Stimulated activated CD8-positive, alpha-beta memory T cell treated with anti-CD3 and anti-CD28 coated beads, Interleukin-15, amount 100 ng/mL, for 1 hour (primary cell): Measurements from ENCODE around the gene METAP1.
"Not testable (repeated sequence)": the region's sequence is repeated elsewhere in the genome, so short reads cannot be mapped to it uniquely, and the experiment has no call there.

Source experiments
- DNase-seq: peaks from one replicate; pipeline ENCODE4 v3.0.0-alpha.2; 2020; ENCODE audit warnings: low read depth

Gene METAP1

DNA sequence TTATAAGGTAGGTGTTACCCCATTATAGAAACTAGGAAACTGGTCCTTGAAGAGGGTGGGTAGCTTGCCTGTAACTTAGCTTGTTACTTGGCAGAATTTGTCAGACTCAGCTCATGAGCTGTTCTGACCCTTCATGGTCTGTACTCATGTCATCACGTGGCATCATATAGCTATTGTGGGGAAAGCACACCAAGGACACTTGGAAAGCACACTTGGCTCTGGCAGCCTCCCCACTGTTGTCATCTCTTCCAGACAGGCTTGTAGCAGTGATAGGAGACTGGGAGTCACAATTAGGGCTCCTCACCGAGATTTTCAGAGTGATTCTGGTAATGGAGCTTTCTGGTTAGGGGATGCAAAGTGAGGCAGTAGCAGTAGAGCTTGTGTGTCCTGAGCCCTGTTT is 62.7 kb downstream of the METAP1 start:
- DNase-seq, result no peak

DNA sequence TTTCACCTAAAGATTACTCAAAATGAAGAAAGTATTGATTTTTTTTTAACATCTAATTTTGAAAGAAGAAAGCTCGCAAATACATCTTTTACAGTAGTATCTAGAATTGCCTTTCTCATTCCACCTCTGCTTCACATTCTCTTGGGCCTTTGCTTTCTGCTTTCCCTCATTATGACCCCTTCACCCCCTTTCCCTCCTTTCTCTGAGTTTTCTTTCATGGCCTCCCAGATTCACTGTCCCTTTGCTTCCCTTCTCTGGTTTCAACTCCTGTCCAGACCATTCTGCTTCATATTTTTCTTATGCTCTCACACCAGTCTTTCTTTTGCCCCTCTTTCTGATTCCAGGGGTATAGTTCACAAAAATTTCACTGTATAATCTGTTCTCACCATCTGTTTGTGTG is 64.0 kb downstream of the METAP1 start:
- DNase-seq, result no peak

DNA sequence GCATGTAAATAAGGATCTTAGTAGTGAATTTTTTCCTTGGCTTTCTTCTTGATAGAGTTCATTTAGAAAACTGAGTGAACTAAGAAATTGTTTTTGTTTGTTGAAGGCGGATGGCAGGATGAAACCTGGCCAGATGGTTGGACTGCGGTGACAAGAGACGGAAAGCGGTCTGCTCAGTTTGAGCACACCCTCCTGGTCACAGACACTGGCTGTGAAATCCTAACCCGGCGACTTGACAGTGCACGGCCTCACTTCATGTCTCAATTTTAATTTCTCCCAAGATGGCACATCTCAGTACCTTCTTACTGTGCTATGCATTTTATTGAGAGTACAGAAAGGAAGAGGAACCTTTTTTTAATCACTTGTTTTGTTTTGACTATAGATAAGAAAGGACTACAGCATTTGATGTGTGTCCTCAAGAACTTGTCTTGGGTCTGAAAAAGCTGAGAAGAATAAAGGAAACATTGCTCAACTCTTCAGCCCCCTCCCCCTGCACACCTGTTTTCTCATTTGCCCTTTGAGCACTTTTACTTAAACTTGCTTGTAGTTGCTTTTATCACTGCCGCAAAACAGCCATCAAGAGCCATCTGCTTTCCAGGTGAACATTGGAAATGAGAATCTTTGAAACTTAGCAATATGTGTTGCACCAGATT is 65.7 kb downstream of the METAP1 start:
- DNase-seq, result no peak

DNA sequence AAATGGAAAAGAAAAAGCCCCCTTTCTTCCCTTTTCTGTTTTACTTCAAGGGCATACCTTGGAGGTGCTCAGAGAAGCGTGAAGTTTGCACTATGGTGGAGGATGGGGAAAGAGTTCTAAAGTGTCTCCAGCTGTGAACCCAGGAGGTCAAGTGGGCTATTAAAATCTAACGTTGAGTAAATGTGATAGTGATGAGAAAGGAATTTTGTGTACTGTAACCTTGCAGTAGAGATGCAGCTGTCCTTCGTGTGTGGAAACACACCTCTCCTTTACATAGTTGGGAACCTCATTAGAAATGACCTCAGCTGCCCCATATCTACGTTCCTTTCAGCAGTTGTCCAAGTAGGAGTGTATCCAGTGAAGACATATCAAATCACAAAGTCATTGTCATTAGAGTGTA is 66.6 kb downstream of the METAP1 start:
- DNase-seq, result no peak

DNA sequence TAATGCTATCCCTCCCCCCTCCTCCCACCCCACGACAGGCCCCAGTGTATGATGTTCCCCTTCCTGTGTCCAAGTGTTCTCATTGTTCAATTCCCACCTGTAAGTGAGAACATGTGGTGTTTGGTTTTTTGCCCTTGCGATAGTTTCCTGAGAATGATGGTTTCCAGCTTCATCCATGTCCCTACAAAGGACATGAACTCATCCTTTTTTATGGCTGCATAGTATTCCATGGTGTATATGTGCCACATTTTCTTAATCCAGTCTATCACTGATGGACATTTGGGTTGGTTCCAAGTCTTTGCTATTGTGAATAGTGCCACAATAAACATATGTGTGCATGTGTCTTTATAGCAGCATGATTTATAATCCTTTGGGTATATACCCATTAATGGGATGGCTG is 70.0 kb downstream of the METAP1 start:
- not testable (repeated sequence) for DNase-seq

DNA sequence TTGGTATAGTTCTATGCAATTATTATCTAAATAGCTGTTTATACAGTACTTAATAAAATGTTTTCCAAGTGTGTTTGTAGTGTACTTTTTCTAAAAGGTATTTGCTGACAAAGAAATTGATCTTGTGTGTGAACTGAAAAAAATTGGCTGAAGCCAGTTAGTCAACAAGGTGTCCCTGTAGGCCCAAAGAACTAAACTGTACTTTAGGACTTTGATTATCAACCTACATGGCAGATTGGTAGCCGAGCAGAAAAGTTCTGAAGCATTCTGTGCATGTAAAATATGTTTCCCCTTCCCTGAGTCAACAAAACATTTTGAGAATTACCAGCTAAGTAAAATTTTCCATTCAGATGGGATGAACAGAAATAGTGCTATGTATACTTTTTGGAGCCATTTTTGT is 72.1 kb downstream of the METAP1 start:
- DNase-seq, result no peak

DNA sequence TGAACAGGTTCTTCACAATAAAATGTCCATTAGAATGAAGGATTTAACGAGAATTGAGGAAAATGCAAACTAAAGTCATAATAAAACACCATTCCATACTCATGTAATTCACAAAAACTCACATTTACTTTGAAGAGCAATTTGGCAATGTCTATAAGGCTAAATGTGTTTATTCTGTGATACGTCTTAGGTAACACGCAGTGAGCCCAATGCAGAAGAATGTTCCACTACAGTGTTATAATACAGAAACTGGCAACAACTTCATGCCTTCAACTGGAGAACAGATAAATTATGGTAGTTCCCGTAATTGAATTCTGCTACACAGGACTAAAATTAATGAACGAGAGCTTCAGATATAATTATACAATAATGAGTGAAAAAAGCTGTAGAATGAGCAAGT is 75.6 kb downstream of the METAP1 start:
- no peak for DNase-seq

DNA sequence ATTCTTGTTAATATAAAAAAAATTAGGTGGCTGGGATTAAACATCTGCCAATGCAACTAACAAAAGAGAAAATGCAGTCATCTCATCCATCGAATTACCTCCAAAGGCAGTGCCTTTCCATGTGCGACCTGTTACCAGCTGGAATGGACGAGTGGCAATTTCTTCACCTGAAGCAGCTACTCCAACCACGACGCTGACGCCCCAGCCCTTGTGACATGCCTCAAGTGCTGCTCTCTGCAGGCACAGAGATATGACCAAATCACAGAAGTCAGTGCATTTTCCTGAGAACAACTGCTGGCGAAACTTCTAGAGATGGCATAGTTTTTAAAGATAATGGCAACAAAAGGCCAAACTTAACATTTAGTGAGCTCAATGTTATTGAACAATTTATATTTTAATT is 79.3 kb downstream of the METAP1 start:
- no peak for DNase-seq

DNA sequence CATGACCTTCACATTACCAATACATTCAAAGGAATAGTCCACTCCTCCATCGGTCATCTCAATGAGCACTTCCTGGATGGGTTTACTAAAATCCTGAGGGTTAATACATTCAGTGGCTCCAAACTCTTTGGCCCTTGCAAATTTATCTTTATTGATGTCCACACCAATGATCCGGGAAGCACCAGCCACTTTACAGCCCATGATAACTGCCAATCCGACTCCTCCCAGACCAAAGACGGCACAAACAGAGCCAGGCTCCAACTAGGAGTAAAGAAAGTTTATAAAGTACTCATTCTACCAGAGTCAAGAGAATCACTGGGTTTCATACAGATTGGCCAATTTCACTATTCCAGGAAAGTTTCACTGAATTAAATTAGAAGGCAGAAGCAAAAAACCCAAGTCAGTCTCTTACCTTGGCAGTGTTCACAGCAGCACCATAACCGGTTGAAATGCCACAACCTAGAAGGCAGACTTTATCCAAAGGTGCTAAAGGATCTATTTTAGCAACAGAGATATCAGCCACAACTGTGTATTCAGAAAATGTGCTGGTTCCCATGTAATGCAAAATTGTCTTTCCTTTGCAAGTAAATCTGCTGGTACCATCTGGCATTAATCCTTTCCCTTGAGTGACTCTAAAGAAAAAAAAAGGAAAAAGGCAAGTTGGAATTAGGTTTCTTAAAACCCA is 80.9 kb downstream of the METAP1 start:
- DNase-seq, result no peak

DNA sequence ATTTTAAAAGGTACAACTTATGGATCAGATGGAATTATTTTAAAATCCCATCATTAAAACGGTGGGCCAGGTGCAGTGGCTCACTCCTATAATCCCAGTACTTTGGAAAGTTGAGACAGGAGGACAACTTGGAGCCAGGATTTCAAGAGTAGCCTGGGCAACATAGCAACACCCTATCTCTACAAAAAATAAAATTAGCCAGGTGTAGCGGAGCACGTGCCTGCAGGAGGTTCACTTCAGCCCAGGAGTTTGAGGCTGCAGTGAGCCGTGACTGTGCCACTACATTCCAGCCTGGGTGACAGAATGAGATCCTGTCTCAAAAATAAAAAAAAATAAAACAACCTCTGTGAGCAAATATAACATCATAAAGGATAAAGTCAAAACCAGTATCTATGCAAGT is 81.7 kb downstream of the METAP1 start:
- DNase-seq, result no peak

DNA sequence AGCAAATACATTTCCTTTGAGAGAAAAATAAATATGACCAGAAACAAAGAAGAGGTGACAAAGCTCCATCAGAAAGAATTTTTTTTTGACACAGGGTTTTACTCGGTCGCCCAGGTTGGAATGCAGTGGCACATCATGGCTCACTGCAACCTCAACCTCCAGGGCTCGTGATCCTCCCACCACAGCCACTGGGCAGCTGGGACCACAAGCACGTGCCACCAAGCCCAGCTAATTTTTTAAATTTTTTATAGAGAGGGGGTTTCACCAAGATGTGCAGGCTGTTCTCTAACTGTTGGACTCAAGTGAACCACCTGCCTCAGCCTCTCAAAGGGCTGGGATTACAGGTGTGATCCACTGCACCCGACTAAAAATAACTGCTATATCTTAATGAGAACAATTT is 82.8 kb downstream of the METAP1 start:
- no peak for DNase-seq

DNA sequence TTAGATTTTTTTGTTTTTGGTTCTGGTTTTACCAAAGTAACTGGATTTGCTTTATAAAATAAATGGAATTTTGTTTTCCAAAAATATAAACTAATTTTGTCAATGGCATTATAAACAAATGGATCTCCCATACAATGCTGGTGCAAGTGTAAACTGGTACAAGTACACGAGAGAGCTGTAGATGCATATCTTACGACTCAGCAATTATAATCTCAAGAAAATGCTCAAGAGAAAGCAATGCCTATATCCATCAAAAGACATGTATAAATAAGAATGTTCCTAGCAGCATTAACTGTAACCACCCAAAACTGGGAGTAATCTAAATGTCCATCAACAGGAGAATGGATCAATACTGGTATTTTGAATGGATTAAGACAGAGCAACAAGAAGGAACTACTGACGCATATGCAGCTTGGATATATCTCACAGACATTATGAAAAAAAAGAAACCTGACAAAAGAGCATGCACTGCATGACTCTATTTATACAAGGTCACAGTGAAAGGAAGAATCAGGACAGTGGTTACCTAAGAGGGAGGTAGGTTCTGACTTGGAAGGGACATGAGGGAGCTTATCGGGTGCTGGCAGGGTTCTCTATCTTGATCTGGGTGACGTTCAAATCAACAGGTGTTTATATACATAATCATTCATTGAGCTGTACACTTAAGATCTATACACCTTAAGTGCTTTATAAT is 83.6 kb downstream of the METAP1 start:
- no peak for DNase-seq

DNA sequence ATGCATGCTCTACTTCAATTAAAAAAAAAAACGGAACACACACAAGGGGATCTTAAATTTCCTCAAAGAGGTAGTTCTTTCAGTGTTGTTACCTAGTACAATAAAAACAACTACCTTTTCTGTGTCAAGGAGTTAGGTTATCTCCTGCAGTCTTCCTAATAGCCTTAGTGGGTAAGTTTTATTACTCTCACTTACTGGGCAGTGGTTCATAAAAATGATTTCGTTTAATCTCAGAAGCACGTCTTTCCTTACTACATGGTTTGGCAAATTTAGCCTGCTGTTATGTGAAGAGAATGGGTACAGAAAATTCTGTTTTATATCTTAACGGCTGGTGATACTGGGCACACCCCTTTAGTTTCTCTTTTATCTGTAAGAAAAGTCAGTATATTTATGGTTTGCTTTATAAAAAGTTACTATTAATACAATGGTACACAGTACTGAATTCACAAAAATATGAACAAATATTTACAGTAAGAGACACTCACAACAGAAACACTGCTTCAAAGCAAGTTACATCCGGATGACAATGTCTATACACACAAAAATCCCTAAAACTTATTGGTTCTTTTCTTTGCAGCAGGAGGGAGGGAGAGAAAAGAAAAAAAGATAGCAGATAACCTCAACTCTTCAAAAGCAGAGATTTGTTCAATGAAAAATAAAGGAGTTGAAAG is 84.2 kb downstream of the METAP1 start:
- DNase-seq, result no peak

DNA sequence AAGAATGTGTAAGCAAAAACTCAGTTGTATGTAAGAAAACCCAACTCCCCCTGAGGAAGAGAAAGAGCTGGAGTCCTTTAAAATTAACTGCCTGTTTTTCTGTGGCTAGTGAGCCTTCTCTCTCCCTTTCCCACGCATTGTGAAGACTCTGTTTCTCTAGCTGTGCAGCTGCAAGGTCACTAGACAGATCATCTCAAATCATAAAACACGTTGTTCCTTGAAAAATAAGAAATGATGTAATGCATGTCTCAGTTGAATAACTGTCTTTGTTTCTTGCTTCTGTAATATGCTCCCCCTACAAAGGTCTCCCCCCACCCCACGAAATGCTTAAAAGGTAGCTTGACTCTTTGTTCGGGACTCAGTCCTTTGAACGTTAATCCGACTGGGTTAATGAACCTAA is 85.3 kb downstream of the METAP1 start:
- not testable (repeated sequence) for DNase-seq

DNA sequence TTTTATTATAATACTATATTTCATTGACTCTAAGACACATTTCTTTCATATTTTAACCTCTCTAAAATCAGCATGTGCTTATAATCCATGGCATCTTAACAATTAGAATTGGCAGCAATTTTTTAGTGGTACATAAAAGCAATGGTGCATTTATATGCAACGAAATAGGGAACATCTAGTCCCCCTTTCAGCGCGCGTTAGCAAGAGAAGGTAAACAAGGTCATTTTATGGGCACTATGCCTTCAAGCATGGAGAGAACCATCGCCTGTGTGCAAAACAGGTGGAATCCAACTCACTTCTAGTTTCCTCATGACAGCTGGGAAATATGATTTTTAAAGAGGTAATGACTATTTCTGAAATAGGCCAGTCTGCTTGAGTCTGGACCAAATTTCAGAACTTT is 86.7 kb downstream of the METAP1 start:
- no peak for DNase-seq

DNA sequence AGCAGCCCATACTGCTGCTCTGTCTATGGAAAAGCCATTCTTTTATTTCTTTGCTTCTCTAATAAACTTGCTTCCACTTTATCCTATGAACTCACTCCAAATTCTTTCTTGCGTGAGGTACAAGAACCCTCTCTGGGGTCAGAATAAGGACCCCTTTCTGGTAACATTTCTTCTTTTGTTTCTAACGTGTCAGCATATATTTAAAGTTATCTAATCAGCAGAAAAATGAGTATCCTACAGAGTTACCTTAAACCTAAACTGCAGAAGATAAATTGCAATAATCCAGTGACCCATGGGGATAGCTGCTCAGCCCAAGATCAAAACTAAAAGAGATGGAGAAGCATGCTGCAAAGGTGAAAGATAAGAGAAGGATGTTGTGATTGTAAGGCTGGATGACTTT is 89.1 kb downstream of the METAP1 start:
- DNase-seq, result no peak

DNA sequence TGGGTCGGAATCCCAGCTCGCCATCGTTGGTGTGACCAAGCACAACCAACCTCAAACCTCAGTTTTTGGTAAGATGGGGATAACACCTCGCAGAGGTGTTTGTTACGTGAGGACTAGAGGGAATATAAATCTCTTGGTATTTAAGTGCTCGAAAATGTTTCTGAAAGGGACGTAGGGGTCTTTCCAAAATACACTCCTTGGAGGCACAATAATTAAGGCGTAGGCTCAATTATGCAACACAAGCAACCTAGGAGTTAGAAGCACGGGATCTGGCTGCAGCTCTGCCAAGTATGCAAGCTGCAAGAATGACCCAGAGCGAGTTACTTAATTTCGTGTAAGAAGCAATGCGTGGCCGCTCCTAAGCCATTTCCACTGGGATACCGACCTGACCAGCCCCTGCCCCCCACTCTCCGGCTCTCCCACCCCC is 92.5 kb downstream of the METAP1 start:
- DNase-seq, result no peak

DNA sequence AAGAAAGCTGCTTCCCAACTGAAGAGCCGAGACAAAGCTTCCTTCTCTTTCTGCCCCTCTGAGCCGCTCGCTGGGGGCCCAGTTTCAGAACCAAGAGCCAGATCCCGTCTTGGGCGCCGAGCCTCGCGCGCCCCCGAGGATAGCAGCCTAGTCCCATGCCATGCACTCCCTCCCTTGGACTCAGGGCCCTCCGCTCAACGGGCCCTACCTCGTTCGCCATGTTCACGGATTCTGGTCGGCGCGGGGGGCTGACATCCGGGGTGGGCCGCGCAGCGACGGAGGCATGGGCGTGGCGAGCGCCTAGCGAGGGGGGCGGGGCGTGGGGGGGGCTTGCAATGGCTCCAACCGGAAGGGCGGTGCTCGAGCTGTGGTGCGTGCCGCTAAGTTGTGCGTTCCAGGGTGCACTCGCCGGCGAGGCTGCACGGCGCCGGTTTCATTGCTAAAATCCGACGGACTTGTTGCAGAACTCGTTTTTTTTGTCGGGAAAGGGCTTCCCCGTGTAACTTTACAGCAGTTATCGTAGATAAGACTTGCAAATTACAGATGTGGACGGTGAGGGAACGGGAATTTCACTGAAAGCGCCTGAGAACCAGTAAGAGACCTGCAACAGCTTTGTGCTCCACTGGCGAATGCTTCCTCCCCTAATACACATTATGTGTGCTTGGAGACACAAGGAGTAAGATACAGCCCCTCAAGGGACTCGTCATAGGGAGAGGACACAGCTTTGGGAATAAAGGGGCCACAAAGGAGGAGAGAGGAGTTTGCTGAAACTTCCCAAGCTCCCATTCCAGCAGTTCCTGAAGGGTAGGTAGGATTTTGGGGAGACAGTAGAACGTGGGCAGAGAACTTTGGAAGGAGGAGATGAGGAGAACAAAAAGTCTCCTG is 93.2 kb downstream of the METAP1 start, which contains the start of gene ADH5:
ADH5 (minus strand) TSS at position 308 of the 885 bp plus-strand sequence; CDS start at position 220, 88 bp downstream.
- peak; percentile 80 for DNase-seq

DNA sequence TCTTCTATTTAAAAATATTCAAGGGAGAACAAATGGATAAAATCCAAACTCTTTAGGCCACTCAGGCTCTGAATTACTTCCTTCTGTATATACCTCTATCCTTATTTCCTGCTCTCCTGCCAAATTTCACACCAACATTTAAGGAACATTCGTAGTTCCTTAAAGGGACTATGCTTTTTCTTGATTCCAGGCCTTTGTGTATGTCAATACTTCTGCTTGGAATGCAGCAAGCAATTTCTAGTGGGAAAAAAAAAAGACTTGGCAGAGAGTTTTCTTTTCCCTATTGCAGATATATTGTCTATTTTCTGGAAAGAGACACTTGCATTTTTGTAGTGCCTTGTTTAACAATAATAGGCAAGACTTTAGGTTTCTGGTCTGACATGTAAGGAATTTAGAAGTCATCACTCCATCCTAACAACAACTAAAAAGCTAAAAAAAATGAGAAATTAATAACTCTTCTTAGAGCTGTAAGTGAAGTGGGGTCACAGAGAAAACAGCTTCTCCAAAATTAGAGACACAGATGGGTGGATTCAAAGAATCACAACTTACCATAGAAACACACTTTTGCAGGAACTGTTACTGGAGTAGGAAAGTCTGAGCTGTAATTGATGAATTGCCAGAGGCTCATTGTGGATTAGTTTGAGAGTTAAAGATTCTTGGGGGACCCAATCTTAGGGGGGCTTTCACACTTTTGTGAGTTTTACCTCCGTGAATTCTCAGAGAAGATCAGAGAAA is 95.1 kb downstream of the METAP1 start:
- no peak for DNase-seq

DNA sequence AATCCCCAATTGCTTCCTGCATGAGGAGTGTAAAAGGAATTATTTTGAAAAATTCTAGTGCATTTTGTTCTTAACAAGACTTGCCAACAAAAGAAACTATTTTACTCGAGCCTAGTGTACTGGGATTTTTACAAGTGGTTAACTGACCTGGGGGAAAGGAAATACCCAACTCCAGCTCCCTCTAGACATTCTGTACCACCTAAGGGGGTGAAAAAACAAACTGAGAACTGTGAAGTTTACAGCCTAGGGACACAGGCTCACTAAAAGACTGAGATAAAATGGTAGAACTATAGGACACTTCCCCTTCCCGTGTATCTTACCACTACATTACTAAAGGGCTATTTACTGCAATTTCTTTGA is 95.7 kb downstream of the METAP1 start:
- no peak for DNase-seq

DNA sequence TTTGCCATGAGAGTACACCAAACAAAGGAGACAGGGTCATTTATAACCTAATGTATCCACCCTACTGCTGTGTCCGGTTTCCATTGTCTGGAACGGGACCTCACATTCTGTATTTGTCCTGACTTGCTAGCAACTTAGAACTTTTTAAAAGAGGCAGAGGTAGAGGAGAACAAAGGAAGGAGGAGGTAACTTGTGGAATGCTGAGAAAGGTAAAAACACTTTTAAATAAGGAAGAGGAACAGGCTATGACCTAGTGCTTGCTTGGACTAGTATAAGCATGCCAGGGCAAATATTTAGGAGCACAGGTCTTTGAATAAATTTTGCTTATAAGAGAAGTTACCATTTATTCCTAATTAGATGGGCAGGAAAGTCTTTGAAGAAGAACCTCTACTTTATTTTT is 96.3 kb downstream of the METAP1 start:
- DNase-seq, result not testable (repeated sequence)
